ENCODE results near the gene PPFIBP2.
A peak's percentile ranks its signal among the peaks of the same experiment; 100 is the strongest.

The PPFIBP2 gene

DNA sequence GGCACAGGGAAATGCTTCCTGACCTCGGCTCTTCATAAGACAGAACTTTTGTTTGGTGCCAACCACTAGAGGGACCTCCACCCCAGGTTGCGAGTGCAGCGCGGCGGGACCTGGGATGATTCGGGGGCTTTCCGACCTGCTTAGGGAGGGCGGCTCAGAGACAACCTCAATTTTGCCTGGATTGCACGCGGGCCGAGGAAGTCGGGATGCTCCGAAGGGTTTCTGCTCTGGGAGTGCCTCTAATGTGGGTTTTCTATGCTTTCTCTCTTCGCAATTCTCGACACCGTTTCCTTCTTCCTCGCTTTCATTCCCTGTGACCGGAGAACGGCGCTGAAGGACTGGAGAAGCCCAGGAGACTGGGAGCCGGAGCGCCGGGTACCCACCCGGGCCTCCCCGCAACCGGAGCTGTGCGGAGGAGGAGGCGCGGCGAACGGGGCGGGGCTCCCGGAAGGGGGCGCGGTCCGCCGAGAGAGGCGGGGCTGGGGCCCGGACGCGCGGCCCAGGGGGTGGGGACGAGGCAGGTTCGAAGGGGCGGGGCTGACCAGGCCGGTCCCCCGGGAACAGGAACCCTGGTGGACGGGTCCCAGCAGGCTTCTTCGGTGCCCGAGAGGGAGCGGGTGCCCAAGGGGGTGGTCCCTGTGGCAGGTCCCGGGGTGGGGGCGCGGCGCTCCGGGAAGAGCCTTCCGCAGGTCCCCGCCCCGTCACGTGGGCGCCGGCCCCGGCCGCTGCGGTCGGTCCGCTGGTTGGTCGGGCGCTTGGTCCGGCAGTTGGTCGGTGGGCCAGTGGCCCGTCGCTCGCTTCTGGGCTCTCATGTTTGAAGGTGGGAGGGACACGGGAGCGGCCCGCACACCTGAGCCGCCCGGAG, at the start of gene PPFIBP2:
PPFIBP2 (plus strand) TSS at position 766 of the 865 bp plus-strand sequence. CDS start 35,477 bp downstream, outside the sequence.
- TF ChIP-seq, protein P1, sequence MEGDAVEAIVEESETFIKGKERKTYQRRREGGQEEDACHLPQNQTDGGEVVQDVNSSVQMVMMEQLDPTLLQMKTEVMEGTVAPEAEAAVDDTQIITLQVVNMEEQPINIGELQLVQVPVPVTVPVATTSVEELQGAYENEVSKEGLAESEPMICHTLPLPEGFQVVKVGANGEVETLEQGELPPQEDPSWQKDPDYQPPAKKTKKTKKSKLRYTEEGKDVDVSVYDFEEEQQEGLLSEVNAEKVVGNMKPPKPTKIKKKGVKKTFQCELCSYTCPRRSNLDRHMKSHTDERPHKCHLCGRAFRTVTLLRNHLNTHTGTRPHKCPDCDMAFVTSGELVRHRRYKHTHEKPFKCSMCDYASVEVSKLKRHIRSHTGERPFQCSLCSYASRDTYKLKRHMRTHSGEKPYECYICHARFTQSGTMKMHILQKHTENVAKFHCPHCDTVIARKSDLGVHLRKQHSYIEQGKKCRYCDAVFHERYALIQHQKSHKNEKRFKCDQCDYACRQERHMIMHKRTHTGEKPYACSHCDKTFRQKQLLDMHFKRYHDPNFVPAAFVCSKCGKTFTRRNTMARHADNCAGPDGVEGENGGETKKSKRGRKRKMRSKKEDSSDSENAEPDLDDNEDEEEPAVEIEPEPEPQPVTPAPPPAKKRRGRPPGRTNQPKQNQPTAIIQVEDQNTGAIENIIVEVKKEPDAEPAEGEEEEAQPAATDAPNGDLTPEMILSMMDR (IDR thresholded peaks at IDR 0.05; ENCODE audit: insufficient read depth, low read depth, low read length, missing control alignments): peak; percentile 75
- DNase-seq (ENCODE audit: low read depth): peak; percentile 74

DNA sequence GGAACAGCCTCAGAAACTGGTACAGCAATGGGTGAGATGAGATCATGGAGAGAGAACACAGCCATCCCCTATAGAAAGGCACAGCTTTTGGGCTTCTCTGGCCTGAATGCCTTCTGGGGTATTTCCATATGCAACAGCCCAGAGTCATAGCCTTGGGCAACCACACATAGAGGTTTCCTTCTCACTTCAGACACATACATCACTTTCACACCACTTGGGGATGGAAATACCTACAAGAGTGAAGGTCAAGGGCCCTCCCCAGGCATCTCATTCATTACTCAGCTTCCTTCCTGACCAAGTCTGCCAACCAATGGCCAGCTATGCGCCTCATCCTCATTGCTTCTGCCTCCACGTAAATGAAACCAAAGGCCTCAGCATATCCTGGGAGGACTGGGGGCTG, 46.1 kb upstream of the PPFIBP2 start:
- no peak for DNase-seq (ENCODE audit: low read depth)
- TF ChIP-seq, protein P1 (IDR thresholded peaks at IDR 0.05; ENCODE audit: insufficient read depth, low read depth, low read length, missing control alignments): no peak
- no peak overlapping the region for H3K4me3 ChIP-seq (ENCODE audit: low read length)

More for the DNA sequence above, at the start of gene PPFIBP2:
- peak within 1 kb of the TSS; percentile 69 for H3K4me3 ChIP-seq (ENCODE audit: low read length)

DNA sequence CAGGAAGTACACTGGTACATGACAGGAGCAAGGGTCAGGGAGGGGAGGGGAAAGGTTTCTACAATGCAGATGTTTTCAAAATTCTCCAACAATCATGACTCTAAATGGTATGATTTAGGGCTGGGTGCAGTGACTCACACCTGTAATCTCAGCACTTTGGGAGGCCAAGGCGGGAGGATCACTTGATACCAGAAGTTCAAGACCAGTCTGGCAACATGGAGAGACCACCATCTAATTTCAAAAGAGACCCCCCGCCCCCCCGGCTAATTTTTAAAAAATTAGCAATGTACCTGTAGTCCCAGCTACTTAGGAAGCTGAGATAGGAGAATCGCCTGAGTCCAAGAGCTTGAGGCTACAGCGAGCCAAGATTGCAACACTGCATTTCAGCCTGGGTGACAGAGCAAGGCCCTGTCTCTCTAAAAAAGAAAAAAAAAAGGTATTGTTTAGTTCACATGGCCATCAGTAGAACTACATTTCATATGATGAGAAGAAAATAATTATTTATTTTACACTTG, 44.4 kb upstream of the PPFIBP2 start:
- no peak overlapping the region for H3K4me3 ChIP-seq (ENCODE audit: low read length)
- TF ChIP-seq, protein P1 (IDR thresholded peaks at IDR 0.05; ENCODE audit: insufficient read depth, low read depth, low read length, missing control alignments): no peak
- no peak for DNase-seq (ENCODE audit: low read depth)

DNA sequence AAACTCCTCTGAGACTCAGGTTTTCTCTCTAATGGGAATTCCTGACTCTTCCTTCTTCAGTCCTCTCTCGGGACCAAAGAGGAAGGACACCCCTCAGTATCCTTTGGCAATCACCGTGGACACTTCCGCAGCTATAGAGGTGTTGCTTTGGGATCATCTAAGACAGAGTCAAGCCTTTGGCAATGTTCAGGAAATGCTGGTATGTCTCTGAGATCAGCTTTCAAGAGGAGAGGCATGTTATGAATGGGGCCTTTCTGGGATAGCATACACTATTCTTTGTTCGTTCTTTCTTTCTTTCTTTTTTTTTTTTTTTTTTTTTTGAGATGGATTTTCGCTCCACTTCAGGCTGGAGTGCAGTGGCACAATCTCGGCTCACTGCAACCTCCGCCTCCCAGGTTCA, 42.7 kb upstream of the PPFIBP2 start:
- DNase-seq (ENCODE audit: low read depth): no peak
- TF ChIP-seq, protein P1 (IDR thresholded peaks at IDR 0.05; ENCODE audit: insufficient read depth, low read depth, low read length, missing control alignments): no peak
- no peak overlapping the region for H3K4me3 ChIP-seq (ENCODE audit: low read length)

DNA sequence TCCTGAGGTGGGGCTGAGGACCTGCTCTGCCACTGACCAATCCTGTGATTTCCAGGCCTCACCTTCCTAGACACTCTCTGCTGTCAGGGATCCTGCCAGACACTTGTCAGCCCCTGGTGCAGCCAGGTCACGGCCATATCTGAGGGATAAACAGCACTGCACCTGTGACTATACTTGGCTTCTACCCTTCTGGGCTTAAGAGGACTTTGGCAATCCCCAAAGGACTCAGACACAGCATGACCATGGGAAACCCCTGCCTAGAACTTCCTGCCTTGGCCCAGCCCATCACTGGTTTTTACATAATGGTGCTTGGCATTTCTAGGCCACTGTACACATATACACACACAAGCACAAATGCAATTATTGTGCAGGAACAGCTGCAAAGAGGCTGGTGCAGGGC, 40.1 kb upstream of the PPFIBP2 start:
- TF ChIP-seq, protein P1 (IDR thresholded peaks at IDR 0.05; ENCODE audit: insufficient read depth, low read depth, low read length, missing control alignments): no peak
- no peak overlapping the region for H3K4me3 ChIP-seq (ENCODE audit: low read length)
- no peak for DNase-seq (ENCODE audit: low read depth)

DNA sequence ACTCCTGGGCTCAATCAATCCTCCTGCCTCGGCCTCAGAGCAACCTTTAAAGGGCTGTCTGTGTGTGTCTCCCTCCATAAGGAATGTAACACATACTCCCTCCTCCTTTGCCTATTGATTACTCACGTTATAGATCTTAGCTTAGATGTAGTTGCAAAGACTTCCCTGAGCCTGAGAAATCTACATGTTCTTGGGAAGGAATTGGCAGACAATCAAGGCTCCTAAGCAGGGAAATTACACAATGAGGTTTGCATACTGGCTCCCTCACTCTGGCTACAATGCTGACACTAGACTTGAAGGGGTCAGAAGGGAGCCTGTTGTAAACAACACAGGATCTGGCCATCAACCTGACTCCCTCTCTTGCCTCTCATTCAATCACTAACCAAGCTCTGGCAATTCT, 33.7 kb upstream of the PPFIBP2 start:
- H3K4me3 ChIP-seq (ENCODE audit: low read length): no peak overlapping the region
- TF ChIP-seq, protein P1 (IDR thresholded peaks at IDR 0.05; ENCODE audit: insufficient read depth, low read depth, low read length, missing control alignments): no peak
- no peak for DNase-seq (ENCODE audit: low read depth)
